Esophagus squamous epithelium (tissue), 4 donors: Measurements from ENCODE around the gene ERG28.

Experiments used
- POLR2A ChIP-seq, 4 donors: fragments of 450-650 bp; IDR thresholded peaks; one replicate each; pipeline ENCODE4 v1.6.1; 2017; ENCODE audit warnings: antibody characterized with exemption in 4 of 4, mild to moderate bottlenecking in 4 of 4, moderate library complexity in 3 of 4
- TF ChIP-seq, protein P1 (sequence below), 6 experiments: fragments of 450-650 bp in 4 of 6; fragments of 200-600 bp in 2 of 6; sonication (generic) in 2 of 6; IDR thresholded peaks; one replicate each; pipeline ENCODE4 v1.5.1; 2016 to 2019; ENCODE audit warnings: antibody characterized with exemption in 6 of 6, mild to moderate bottlenecking in 4 of 6, moderate library complexity in 4 of 6

DNA sequence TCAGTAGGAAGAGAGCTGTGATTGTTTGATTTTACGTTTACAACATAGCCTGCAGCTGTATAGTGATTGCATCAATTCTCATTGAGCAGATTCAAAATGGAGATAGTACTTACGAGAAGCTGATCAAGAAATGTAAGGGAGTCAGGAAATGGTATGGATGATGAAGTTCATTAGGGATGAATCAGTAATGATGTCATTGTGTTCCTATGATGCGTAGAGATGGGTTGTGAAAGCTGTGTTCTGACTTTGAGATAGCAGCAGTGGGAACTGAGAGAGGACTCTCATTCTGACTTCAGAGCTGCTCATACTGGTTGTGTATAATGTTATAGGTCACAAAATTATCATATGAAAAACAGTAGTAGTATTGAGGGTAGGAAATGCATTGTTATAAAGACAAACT, 44.3 kb upstream of the ERG28 start:
- TF ChIP-seq, protein P1, sequence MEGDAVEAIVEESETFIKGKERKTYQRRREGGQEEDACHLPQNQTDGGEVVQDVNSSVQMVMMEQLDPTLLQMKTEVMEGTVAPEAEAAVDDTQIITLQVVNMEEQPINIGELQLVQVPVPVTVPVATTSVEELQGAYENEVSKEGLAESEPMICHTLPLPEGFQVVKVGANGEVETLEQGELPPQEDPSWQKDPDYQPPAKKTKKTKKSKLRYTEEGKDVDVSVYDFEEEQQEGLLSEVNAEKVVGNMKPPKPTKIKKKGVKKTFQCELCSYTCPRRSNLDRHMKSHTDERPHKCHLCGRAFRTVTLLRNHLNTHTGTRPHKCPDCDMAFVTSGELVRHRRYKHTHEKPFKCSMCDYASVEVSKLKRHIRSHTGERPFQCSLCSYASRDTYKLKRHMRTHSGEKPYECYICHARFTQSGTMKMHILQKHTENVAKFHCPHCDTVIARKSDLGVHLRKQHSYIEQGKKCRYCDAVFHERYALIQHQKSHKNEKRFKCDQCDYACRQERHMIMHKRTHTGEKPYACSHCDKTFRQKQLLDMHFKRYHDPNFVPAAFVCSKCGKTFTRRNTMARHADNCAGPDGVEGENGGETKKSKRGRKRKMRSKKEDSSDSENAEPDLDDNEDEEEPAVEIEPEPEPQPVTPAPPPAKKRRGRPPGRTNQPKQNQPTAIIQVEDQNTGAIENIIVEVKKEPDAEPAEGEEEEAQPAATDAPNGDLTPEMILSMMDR (IDR thresholded peaks at IDR 0.05): no peak
- no peak for TF ChIP-seq POLR2A (IDR thresholded peaks at IDR 0.05)
